OCI-LY3 (cell line): ENCODE data around the gene SIRT2.

Experiments used
- H2AFZ ChIP-seq: fragments of 200-600, 300-600 bp; shearing (Covaris generic); 2 replicates; pipeline ENCODE4 v1.6.0; 2014; ENCODE audit warnings: antibody characterized with exemption, low read depth, low read length
- H3K27ac ChIP-seq: fragments of 200-600, 300-600 bp; sonication (generic); 2 replicates; pipeline ENCODE4 v1.5.1; 2014; ENCODE audit warnings: mild to moderate bottlenecking, low read length, moderate library complexity, mixed read lengths
- H3K27me3 ChIP-seq: fragments of 200-600, 300-600 bp; sonication (generic); 2 replicates; pipeline ENCODE4 v1.6.1; 2014; ENCODE audit warnings: low read depth, low read length, mixed read lengths
- H3K36me3 ChIP-seq: fragments of 200-600, 300-600 bp; sonication (generic); replicated peaks from 2 replicates; pipeline ENCODE3; 2014; ENCODE audit warnings: low read depth, low read length, mixed read lengths
- H3K4me1 ChIP-seq: fragments of 300-600, 200-600 bp; sonication (generic); 2 replicates; pipeline ENCODE4 v1.6.1; 2014; ENCODE audit warnings: low read length, mixed read lengths
- H3K4me2 ChIP-seq: fragments of 200-600, 300-600 bp; sonication (generic); 2 replicates; pipeline ENCODE4 v1.6.1; 2014; ENCODE audit warnings: low read length, mixed read lengths
- H3K4me3 ChIP-seq: fragments of 300-600, 200-600 bp; sonication (generic); 2 replicates; pipeline ENCODE4 v1.5.1; 2014; ENCODE audit warnings: antibody characterized with exemption, mild to moderate bottlenecking, low read length, moderate library complexity
- H3K79me2 ChIP-seq: fragments of 300-600, 200-600 bp; shearing (Covaris generic); 2 replicates; pipeline ENCODE4 v1.6.1; 2014; ENCODE audit warnings: mild to moderate bottlenecking, low read length, mixed read lengths
- H3K9ac ChIP-seq: fragments of 300-600, 200-600 bp; shearing (Covaris generic); 2 replicates; pipeline ENCODE4 v1.6.0; 2014; ENCODE audit warnings: mild to moderate bottlenecking, low read length, moderate library complexity
- H3K9me3 ChIP-seq: fragments of 200-600, 300-600 bp; shearing (Covaris generic); 2 replicates; pipeline ENCODE4 v1.6.1; 2014; ENCODE audit warnings: low read length, mixed read lengths; ENCODE audit not compliant: insufficient read depth
- H4K20me1 ChIP-seq: fragments of 200-600, 300-600 bp; sonication (generic); 2 replicates; pipeline ENCODE4 v1.6.1; 2016; ENCODE audit warnings: low read length, mixed read lengths; ENCODE audit not compliant: insufficient read depth
- EZH2phosphoT487 ChIP-seq: fragments of 200-600 bp; shearing (Covaris generic); IDR thresholded peaks from 2 replicates; pipeline ENCODE4 v1.6.1; 2018; ENCODE audit warnings: antibody characterized with exemption, mixed run types, low read depth
- TF ChIP-seq, protein P1 (sequence below): fragments of 200-600, 300-600 bp; sonication (generic); IDR thresholded peaks from 2 replicates; pipeline ENCODE4 v1.5.1; 2014; ENCODE audit warnings: antibody characterized with exemption, low read length, low read depth

The SIRT2 gene

DNA sequence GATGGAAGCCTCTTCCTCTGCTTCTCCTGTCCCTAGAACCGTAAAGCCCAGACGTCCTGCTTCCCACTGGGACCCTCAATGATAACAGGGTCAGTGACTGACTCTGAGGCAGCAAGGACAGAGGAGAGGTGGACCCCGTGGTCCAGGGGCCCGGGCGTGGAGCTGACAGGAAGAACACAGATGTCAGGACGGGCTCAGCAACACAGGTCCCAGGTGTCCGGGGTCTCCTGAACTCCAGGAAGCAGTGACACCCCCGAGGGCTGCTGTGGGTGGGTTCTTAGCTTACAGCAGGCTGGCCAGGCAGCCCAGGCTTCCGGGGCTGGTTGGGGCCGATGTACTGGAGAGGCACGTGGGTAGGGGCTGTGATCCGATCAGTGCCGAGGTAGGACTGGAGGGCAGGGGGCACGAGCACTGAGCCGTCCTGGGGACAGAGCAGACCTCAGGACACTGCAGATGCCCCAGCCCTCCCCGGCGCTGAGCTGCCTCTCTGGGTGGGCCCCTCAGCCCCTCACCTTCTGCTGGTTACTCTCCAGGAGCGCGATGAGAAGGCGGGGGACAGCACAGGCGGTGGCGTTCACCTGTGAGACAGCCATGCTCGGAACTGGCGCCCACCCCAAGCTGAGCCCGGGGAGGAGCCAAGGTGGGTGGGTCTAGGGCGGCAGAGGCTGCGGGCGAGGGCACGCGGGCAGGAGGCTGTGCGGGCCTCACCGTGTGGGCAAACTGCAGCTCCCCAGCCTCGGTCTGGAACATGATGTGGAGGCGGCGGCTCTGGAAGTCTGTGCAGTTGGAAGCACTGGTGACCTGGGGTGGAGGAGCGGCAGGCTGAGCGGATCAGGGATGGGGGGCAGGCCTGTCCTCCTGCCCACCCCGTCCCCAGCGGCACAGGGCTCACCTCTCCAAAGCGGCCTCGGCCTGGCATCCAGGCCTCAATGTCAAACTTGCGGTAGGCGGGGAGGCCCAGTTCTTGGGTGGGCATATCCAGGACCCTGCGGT, 16.2 kb upstream of the SIRT2 start:
- Histone ChIP-seq H2AFZ (no peak overlapping the region), H3K79me2 (no peaks in the 10 kb centered on the region), H3K36me3 (peaks cover 3% of the 10 kb centered on the region), H3K4me1 (no peaks in the 10 kb centered on the region), H3K4me2 (no peak overlapping the region), H3K9ac (no peak overlapping the region), H3K27ac (no peak overlapping the region), H3K4me3 (no peak overlapping the region), H3K9me3 (no peaks in the 10 kb centered on the region), H3K27me3 (no peaks in the 10 kb centered on the region), H4K20me1 (no peaks in the 10 kb centered on the region)
- TF ChIP-seq EZH2phosphoT487, result no peak
- TF ChIP-seq, protein P1, sequence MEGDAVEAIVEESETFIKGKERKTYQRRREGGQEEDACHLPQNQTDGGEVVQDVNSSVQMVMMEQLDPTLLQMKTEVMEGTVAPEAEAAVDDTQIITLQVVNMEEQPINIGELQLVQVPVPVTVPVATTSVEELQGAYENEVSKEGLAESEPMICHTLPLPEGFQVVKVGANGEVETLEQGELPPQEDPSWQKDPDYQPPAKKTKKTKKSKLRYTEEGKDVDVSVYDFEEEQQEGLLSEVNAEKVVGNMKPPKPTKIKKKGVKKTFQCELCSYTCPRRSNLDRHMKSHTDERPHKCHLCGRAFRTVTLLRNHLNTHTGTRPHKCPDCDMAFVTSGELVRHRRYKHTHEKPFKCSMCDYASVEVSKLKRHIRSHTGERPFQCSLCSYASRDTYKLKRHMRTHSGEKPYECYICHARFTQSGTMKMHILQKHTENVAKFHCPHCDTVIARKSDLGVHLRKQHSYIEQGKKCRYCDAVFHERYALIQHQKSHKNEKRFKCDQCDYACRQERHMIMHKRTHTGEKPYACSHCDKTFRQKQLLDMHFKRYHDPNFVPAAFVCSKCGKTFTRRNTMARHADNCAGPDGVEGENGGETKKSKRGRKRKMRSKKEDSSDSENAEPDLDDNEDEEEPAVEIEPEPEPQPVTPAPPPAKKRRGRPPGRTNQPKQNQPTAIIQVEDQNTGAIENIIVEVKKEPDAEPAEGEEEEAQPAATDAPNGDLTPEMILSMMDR, result no peak

DNA sequence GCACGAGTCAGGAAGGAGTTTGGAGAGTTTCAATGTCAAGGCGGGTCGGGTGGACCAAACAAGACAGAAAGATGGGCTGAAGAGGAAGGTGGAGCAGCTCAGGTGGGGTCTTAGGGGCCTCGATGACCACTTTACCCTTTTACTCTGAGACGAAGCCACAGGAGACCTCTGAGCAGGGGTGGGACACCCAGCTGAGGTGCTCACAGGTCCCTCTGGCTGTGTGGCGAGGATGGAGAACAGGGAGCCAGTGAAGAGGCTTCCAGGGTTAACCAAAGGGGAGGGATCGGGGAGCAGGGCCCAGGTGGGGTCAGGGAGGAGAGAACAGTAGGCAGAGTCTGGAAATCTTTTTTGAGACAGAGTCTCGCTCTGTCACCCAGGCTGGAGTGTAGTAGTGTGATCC, 14.5 kb upstream of the SIRT2 start:
- H3K27ac ChIP-seq, result no peak overlapping the region
- no peaks in the 10 kb centered on the region for H3K79me2 ChIP-seq
- H3K4me3 ChIP-seq, result no peak overlapping the region
- H3K27me3 ChIP-seq, result no peaks in the 10 kb centered on the region
- no peak overlapping the region for H3K9ac ChIP-seq
- H2AFZ ChIP-seq, result no peak overlapping the region
- TF ChIP-seq, protein P1, result no peak
- no peak for TF ChIP-seq EZH2phosphoT487
- no peaks in the 10 kb centered on the region for H4K20me1 ChIP-seq
- no peaks in the 10 kb centered on the region for H3K9me3 ChIP-seq
- no peaks in the 10 kb centered on the region for H3K36me3 ChIP-seq
- no peak overlapping the region for H3K4me2 ChIP-seq
- no peaks in the 10 kb centered on the region for H3K4me1 ChIP-seq

DNA sequence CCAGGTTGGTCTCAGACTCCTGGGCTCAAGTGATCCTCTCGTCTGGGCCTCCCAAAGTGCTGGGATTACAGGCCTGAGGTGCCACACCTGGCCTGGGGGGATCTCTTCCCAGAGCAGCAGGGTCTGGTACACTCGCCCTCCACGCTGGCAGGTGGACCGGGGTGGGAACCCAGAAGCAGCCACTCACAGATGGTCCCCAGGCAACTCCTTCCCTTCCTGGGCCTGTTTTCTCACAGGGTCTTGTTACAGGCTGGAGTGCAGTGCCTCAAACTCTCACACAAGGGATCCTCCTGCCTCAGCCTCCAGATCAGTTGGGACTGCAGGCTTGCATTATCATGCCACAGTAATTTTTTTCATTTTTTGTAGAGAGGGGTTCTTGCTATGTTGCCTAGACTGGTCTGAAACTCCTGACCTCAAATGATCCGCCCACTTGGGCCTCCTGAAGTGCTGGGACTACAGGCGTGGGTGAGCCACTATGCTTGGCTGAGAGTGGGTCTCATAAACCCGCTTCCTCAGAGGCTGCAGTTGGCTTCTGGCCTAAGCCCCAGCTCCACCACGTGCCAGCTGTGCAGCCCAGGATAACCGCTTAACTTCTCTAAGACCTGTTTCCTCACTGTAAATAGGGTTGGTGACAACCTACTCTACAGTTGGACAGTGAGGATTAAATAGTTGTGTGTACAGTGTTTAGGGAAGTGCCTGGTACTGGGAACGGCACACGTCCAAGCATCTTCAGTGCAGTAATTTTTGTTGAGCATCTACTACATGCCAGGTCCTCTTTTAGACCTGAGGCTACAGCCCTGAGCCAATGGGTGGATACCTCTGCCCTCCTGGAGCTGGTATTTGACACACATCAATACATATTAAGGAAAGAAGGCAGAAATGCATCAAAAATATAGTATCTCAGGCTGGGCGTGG, 13.4 kb upstream of the SIRT2 start:
- peaks cover 6% of the 10 kb centered on the region for H3K36me3 ChIP-seq
- no peaks in the 10 kb centered on the region for H3K9me3 ChIP-seq
- H3K4me3 ChIP-seq, result no peak overlapping the region
- H3K27me3 ChIP-seq, result no peaks in the 10 kb centered on the region
- TF ChIP-seq EZH2phosphoT487, result no peak
- TF ChIP-seq, protein P1, result no peak
- H3K4me2 ChIP-seq, result no peak overlapping the region
- H3K27ac ChIP-seq, result no peak overlapping the region
- no peak overlapping the region for H3K9ac ChIP-seq
- no peak overlapping the region for H2AFZ ChIP-seq
- H3K4me1 ChIP-seq, result no peaks in the 10 kb centered on the region
- H4K20me1 ChIP-seq, result no peaks in the 10 kb centered on the region
- no peaks in the 10 kb centered on the region for H3K79me2 ChIP-seq
